Ascending aorta (tissue), 2 donors: ENCODE measurements around the gene TSPYL1. TPM values are rescaled to one million over a fixed set of nuclear protein-coding genes. Genes with fewer than 3 reads are reported as not detected.

Experiments used
- DNase-seq, 2 donors: peaks; one replicate each; pipeline ENCODE4 v3.0.0-alpha.2; 2019; ENCODE audit warnings: low spot score in 2 of 2
- H3K27ac ChIP-seq, 2 donors: fragments of 200-600 bp; sonication (generic); one replicate each; pipeline ENCODE4 v1.5.1; 2016 to 2017; ENCODE audit warnings: mild to moderate bottlenecking in 1 of 2
- H3K27me3 ChIP-seq: fragments of 200-600 bp; sonication (generic); one replicate; pipeline ENCODE4 v1.5.1; 2017
- H3K36me3 ChIP-seq, 2 donors: fragments of 200-600 bp; sonication (generic); one replicate each; pipeline ENCODE4 v1.5.1; 2016
- H3K4me1 ChIP-seq, 2 donors: fragments of 200-600 bp; sonication (generic); one replicate each; pipeline ENCODE4 v1.5.1; 2016 to 2017; ENCODE audit warnings: mild to moderate bottlenecking in 1 of 2
- H3K4me3 ChIP-seq, 2 donors: fragments of 200-600 bp; sonication (generic); one replicate each; pipeline ENCODE4 v1.5.1; 2016 to 2017; ENCODE audit warnings: mild to moderate bottlenecking in 1 of 2
- H3K9me3 ChIP-seq, 2 donors: fragments of 200-600 bp; sonication (generic); one replicate each; pipeline ENCODE4 v1.5.1; 2016
- intact Hi-C: fragments of 100-400 bp; cut with DNase I; formaldehyde crosslinking; loops from one replicate; pipeline ENCODE4 v1.15.1; 2023
- total RNA-seq: library from RNA; depleted of rRNA; stranded (reverse); fragments of >200 nt; gene quantifications from one replicate; pipeline ENCODE4 v1.1.0, GENCODE V29; 2016
- TF ChIP-seq, protein P1 (sequence below), 3 experiments: fragments of 200-600 bp in 2 of 3; fragments of 450-650 bp in 1 of 3; sonication (generic) in 2 of 3; IDR thresholded peaks; one replicate each; pipeline ENCODE4 v1.5.1; 2016 to 2019; ENCODE audit warnings: antibody characterized with exemption in 3 of 3, mild to moderate bottlenecking in 1 of 3, moderate library complexity in 1 of 3

Gene TSPYL1
- total RNA-seq, 1 donor from 2014 or later: 36.6 TPM

GRCh38 chr6:116278854-116279231 is 887 bp downstream of the TSPYL1 start:
- peak overlapping the region; percentile 93 to 95 for H3K4me3 ChIP-seq
- intact Hi-C loops: loop anchor here (1.0 to 10.0 kb wide), 4 partner anchors 25 to 386 kb away; partner anchors contain the start of genes RWDD1, TSPYL4 and ZUP1
- TF ChIP-seq, protein P1, sequence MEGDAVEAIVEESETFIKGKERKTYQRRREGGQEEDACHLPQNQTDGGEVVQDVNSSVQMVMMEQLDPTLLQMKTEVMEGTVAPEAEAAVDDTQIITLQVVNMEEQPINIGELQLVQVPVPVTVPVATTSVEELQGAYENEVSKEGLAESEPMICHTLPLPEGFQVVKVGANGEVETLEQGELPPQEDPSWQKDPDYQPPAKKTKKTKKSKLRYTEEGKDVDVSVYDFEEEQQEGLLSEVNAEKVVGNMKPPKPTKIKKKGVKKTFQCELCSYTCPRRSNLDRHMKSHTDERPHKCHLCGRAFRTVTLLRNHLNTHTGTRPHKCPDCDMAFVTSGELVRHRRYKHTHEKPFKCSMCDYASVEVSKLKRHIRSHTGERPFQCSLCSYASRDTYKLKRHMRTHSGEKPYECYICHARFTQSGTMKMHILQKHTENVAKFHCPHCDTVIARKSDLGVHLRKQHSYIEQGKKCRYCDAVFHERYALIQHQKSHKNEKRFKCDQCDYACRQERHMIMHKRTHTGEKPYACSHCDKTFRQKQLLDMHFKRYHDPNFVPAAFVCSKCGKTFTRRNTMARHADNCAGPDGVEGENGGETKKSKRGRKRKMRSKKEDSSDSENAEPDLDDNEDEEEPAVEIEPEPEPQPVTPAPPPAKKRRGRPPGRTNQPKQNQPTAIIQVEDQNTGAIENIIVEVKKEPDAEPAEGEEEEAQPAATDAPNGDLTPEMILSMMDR (IDR thresholded peaks at IDR 0.05): no peak
- H3K27ac ChIP-seq: peak overlapping the region; percentile 99 to 100
- peaks cover 4 to 31% of the 10 kb centered on the region in 2 donors for H3K4me1 ChIP-seq
- no peak for DNase-seq
- peaks cover 5 to 22% of the 10 kb centered on the region in 2 donors for H3K36me3 ChIP-seq
- H3K9me3 ChIP-seq: no peaks in the 10 kb centered on the region
- no peaks in the 10 kb centered on the region for H3K27me3 ChIP-seq

- TF ChIP-seq, protein P1 (IDR thresholded peaks at IDR 0.05): no peak
- no peak for DNase-seq
- H3K4me1 ChIP-seq: peaks cover 4 to 31% of the 10 kb centered on the region in 2 donors
- H3K36me3 ChIP-seq: peaks cover 5 to 25% of the 10 kb centered on the region in 2 donors
- intact Hi-C loops: loop anchor here (2.0 to 10.0 kb wide), 3 partner anchors 61 to 386 kb away; partner anchors contain the start of genes RWDD1 and ZUP1
- no peaks in the 10 kb centered on the region for H3K9me3 ChIP-seq
- peak overlapping the region; percentile 93 to 95 for H3K4me3 ChIP-seq
- no peaks in the 10 kb centered on the region for H3K27me3 ChIP-seq
- H3K27ac ChIP-seq: peak overlapping the region; percentile 99 to 100
Measured at GRCh38 chr6:116278481-116278829, 1.3 kb downstream of the TSPYL1 start.

- H3K4me1 ChIP-seq: peaks cover 4 to 31% of the 10 kb centered on the region in 2 donors
- intact Hi-C loops: loop anchor here (5.0 to 10.0 kb wide), 2 partner anchors 60 to 388 kb away; partner anchors contain the start of gene ZUP1
- DNase-seq: no peak
- TF ChIP-seq, protein P1 (IDR thresholded peaks at IDR 0.05): no peak
- no peaks in the 10 kb centered on the region for H3K9me3 ChIP-seq
- H3K27me3 ChIP-seq: no peaks in the 10 kb centered on the region
- peaks cover 8 to 32% of the 10 kb centered on the region in 2 donors for H3K36me3 ChIP-seq
- H3K27ac ChIP-seq: peak overlapping the region in 1 of 2 donors; percentile 46
- peak overlapping the region; percentile 93 to 95 for H3K4me3 ChIP-seq
Measured at GRCh38 chr6:116277124-116277523, 2.6 kb downstream of the TSPYL1 start.

GRCh38 chr6:116271149-116271708 is 8.5 kb downstream of the TSPYL1 start:
- Histone ChIP-seq H3K27ac (no peak overlapping the region), H3K36me3 (peaks cover 8 to 21% of the 10 kb centered on the region in 2 donors), H3K4me3 (no peak overlapping the region), H3K27me3 (no peaks in the 10 kb centered on the region), H3K4me1 (peaks cover 0 to 7% of the 10 kb centered on the region in 2 donors), H3K9me3 (no peaks in the 10 kb centered on the region)
- TF ChIP-seq, protein P1 (IDR thresholded peaks at IDR 0.05): no peak
- intact Hi-C loops: loop anchor here (10.0 kb wide), 1 partner anchor 394 kb away; the partner anchor contains the start of gene ZUP1
- DNase-seq: no peak

- H3K36me3 ChIP-seq: peaks cover 3 to 9% of the 10 kb centered on the region in 2 donors
- H3K9me3 ChIP-seq: no peaks in the 10 kb centered on the region
- TF ChIP-seq, protein P1 (IDR thresholded peaks at IDR 0.05): peak; percentile 69 to 71 (median 70)
- no peak overlapping the region for H3K4me3 ChIP-seq
- H3K4me1 ChIP-seq: no peaks in the 10 kb centered on the region
- intact Hi-C loops: loop anchor here (1.0 kb wide), 1 partner anchor 293 kb away; no protein-coding TSS in a partner anchor
- no peaks in the 10 kb centered on the region for H3K27me3 ChIP-seq
- no peak for DNase-seq
- no peak overlapping the region for H3K27ac ChIP-seq
Measured at GRCh38 chr6:116268589-116269293, 11.0 kb downstream of the TSPYL1 start.
